HG03469 (cell line): Measurements from ENCODE around the gene SFT2D2.
"Not testable (repeated sequence)": the region's sequence is repeated elsewhere in the genome, so short reads cannot be mapped to it uniquely, and the experiment has no call there.

Experiments used
- ATAC-seq: cut with Tn5 transposase; IDR thresholded peaks from one replicate; pipeline ENCODE4 v1.9.1; 2021; ENCODE audit warnings: mild to moderate bottlenecking, moderate library complexity, moderate number of reproducible peaks; ENCODE audit not compliant: unreplicated experiment

Gene SFT2D2

DNA sequence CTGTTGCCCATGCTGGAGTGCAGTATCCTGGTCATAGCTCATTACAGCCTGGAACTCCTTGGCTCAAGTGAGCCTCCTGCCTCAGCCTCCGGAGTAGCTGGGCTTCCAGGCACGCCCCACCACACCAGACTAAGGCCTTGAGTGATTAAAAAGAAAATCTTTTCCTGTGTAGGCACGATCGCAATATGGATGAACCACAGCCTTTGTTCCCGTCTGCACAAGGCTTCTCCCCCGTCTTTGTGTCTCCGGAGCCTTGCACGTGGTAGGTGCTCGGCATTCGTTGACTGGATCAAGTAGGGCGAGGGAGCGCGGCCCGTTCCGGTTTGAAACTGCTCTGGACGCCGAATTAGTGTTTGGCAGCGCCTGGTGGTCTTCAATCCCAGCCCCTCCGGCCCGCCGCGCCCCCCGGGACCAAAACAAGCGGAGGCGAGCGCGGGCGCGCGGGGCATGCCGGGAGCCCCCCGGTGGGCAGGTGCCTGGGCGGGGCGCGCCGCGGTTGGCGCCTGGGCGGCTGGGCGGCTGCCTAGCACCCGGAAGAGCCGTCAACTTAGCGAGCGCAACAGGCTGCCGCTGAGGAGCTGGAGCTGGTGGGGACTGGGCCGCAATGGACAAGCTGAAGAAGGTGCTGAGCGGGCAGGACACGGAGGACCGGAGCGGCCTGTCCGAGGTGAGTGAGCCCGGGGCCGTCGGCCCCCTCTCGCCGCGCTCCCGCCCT, at the start of gene SFT2D2:
TSS of gene SFT2D2 (plus strand) at position 529 of the 715 bp plus-strand sequence. CDS start at position 605, 76 bp downstream.
- ATAC-seq: peak; percentile 54

DNA sequence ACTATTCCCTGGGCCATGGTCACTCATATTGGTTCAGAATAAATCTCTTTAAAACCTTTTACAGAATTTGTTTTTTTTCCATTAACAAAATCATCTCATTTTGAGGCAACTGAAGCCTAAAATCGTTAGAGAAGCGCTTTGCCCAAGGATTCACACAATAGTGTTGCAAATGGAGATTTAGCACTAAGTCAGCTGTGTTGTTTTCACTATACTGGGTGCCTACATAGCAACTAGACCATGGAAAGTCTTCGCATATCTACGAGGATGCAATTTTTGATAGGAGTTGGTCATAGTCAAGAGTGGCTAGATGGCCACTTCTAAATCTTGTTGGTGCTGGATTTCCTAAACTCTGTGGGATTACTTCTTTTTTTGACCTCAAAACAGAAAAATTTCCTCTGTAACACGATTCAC, 47.6 kb upstream of the SFT2D2 start:
- ATAC-seq: no peak

DNA sequence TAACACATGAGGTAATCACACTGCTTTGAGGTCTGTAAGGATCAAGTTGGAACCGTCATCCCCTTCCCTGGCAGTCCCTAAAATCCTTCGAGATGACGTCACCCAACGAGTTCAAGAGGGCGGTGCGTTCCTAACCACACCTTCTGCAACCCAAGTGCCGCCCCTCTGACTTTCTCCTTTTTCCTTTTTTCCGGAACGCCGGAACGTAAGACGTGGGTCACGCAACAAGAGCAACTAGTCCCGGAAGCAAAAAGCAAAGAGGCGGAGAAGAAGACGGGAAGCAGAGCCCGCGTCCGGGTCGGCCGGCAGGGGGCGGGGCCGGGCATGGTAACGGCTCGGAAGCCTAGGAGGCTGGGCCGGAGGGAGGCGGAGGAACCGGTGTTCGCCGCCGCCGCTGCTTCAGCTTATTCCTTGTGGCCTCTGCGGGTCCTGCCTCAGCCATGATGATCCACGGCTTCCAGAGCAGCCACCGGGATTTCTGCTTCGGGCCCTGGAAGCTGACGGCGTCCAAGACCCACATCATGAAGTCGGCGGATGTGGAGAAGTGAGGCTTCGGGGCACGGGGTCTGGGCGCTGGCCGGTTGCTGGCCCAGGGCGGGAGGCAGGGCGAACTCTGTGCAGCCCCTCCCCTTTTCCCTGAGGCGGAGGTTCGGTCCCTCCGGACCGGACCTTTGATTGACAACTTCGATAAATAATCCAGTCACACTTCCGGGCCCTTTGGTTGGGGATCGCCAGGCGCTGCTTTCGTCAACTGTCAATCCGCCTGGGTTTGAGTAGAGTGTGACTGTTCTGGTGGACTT, 47.0 kb upstream of the SFT2D2 start, which contains the start of gene TIPRL:
TSS of gene TIPRL (plus strand) at position 325 of the 800 bp plus-strand sequence. CDS start at position 441, 116 bp downstream.
- ATAC-seq: peak; percentile 73

DNA sequence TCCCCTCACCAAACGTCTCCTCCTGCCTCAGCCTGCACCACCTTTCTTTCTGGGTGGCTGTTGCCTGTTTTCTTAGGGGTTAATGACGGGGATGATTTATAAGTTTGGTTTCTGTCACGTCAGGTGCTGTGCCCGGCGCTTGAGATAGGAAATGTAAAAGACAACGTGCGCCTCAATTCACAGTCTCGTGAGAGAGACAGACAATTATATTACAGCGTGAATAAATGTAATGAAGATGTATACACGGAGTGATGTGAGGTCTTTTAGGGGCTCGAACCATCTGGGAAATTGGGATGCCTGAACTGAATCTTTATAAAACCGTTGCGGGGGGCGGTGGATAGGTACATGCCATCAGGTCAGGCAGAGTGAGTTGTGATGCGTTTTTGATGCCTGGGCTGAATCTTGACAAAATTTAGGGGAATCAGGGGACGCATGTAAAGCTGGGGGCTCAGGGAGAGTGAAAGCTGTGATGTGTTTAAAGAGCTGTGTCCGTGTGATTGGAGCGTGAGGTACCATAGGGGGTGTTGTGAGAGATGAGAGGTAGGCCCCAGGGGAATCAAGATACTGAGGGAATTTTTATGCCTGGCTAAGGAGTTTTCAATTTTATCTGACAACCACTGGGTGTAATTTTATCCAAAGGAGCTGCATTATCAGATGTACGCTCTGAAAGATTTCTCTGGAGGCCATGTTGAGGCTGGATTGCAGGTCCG, 46.2 kb upstream of the SFT2D2 start:
- ATAC-seq: no peak

DNA sequence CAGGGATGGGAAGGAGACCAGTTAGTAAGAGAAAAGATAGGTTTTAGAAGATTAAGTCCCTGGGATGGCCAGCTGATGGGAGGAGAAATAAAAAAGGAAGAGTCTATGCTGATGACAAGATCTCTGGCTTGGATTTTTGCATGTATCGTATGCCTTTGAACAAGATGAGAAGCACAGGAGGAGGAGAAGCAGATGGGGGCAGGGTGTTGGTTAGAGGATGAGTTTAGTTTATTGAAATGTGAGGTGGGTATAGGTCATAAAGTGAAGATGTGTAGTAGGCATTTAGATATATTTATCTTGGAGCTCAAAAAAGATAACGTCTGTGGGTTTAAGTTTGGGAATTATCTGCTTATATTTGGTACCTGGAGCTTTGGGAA, 45.7 kb upstream of the SFT2D2 start:
- ATAC-seq: no peak

DNA sequence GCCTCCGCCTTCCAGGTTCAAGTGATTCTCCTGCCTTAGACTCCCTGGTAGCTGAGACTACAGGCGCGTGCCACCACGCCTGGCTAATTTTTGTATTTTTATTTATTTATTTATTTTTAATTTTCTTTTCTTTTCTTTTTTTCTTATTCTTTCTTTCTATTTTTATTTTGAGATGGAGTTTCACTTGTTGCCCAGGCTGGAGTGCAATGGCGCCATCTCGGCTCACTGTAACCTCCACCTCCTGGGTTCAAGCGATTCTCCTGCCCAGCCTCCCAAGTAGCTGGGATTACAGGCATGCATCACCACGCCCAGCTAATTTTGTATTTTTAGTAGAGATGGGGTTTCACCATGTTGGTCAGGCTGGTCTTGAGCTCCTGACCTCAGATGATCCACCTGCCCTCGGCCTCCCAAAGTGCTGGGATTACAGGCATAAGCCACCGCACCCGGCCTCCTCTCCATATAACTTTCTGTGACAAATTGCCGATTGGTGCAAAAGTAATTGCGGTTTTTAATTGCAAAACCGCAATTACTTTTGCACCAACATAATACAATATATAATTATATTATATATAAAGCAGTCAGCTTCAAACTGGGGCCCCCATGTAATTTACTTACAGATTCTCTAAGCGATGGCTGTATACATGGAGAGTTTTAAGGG, 44.6 kb upstream of the SFT2D2 start:
- not testable (repeated sequence) for ATAC-seq

DNA sequence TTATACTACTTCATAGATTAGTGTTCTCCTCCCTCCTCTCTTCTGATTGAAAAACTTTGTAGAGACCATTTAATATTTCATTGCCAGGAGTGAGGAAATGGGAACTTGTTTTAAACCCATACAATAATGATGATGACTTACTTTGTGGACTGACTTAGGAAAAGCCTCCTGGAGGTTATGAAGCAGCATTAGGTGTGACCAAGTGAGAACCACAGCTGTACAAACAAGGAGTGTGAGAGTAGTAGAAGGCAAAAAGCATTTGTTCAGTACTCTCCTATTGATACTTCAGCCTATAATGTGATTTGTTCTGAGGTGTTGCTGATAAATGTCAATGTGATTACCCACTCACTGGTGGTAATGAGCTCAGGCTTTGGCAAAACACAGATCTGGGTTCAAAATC, 38.6 kb upstream of the SFT2D2 start:
- no peak for ATAC-seq

DNA sequence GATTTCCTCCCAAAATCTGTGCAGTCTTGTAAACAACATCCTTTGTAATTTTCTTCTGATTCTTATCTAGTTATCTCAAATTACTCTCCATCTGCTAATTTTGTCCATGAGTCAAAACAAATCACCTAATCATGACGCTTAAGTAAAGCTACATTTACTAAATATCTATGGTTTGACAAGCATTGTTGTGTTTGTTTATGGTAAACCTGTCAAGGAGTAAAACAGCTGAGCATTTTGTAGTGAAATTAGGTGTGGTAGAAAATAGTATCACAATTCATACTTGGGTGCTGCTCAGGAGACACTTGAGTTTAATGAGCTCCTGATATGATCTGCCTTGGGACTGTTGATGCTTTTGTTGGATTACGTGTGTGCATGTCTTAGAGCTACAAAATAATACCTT, 35.4 kb upstream of the SFT2D2 start:
- ATAC-seq: no peak

DNA sequence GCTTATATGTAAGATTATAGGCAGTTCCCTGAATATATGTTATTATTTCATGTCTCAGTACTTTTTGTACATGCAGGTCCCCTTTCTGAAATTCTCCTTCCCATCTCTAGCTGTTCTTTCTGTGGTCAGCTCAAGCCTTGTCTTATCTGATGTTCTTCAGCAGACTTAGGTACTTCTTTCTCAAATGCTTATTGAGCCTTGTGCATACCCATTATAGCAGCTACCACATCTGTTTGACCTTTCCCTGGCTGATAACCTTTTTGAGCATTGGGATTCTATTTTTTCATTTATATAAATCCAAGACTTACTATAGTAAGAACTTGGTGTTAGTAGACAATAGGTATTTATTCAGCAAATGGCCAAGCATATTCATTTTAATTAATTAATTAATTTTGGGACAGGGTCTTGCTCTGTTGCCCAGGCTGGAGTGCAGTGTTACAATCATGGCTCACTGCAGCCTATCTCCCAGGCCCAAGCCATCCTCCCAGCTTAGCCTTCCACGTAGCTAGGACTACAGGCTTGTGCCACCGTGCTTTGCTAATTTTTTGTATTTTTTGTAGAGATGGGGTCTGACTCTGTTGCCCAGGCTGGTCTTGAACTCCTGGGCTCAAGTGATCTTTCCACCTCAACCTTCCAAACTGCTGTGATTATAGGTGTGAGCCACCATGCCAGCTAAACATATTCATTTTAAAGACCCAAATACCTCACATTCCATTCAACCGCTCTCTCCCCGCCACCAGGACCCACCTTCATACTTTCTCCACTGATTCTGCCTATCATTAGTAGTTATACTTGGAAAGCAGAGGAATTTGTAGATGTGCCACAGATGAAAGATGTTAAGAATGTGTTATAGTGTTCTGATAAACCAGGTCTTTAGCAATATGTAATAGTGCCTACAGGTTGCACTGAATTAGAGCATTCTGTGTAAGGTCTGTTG, 30.3 kb upstream of the SFT2D2 start:
- ATAC-seq: no peak

DNA sequence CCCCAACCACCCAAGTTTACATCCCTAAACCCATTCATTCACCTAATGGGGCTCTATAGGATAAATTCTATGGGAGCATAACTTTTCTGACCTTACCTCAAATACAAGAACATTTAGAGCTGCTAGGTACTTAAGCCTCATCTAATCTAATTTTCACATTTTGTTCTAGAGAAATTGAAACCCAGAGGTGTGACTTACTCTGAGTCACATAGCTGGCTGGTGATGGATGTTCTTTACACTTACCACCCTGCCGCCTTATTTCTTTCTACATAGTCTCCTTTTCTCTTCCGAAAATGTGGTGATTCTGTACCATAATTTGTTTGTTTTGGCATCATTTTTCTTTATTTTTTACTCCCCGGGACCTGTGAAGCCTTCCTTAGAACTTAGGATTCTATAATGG, 26.7 kb upstream of the SFT2D2 start:
- no peak for ATAC-seq

DNA sequence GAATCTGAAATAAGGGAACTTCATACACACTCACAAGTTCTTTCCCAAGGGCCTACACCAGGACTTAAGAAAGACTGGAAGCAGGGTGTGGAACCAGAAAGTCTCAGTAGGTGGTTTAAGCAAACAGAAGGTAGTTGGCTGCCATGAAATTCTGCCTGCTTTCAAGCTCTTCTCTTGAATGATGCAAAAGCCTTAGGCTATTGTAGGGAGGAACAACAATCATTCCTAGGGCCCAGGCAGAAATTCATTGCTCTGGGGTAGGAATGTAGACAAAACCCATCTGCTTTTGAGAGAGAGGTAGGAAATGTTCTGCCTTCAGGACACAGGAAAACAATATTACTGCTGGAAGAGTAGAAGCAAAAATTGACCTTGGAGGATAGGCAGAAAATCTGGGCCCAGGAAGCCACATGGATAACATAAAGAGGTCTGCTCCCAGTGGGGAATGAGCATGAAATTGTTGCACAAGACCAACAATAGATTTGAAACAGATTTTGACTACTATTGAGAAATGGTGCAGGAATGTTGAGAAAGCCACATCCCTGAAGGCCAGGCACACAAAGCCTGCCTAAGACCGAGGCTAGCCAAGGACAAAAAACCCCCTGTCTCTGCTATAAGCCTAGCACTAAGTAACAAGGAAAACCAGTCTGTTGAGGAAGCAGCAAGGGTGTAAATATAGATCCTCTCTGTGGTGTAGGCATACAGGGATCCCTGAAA, 22.7 kb upstream of the SFT2D2 start:
- no peak for ATAC-seq

DNA sequence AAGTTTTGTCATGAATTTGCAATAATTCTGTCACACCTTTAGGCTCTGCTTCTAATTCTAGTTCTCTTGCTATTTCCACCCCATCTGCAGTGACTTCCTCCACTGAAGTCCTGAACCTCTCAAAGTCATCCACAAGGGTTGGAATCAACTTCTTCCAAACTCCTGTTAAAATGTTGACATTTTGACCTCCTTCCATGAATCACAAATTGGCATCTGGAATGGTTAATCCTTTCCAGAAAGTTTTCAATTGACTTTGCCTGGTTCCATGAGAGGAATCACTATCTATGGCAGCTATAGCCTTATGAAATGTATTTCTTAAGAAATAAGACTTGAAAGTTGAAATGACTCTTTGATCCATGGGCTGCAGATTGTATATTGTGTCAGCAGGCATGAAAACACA, 19.7 kb upstream of the SFT2D2 start:
- no peak for ATAC-seq

DNA sequence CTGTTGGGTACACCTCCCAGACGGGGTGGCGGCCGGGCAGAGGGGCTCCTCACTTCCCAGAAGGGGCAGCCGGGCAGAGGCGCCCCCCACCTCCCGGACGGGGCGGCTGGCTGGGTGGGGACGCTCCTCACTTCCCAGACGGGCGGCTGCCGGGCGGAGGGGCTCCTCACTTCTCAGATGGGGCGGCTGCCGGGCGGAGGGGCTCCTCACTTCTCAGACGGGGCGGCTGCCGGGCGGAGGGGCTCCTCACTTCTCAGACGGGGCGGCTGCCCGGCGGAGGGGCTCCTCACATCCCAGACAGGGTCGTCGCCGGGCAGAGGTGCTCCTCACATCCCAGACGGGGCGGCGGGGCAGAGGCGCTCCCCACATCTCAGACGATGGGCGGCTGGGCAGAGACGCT, 18.1 kb upstream of the SFT2D2 start:
- not testable (repeated sequence) for ATAC-seq

DNA sequence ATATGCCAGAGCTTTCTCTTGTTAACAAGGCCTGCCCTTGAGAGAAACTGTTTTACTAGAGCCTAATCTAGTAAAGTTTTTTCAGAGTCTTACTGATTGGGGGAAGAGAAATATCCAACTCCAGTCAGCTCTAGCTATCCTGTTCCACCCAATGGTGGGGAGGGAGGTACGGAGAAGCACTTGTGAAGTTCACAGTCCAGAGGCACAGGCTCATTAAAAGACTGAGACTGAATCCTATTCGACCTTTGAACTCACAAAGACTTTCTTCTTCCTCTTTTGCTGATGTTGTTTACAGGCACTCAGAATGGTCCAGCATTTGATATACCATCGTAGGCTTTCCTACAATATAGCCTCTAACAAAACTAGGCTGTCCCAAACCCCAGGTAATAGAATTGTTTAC, 15.5 kb upstream of the SFT2D2 start:
- ATAC-seq: no peak

DNA sequence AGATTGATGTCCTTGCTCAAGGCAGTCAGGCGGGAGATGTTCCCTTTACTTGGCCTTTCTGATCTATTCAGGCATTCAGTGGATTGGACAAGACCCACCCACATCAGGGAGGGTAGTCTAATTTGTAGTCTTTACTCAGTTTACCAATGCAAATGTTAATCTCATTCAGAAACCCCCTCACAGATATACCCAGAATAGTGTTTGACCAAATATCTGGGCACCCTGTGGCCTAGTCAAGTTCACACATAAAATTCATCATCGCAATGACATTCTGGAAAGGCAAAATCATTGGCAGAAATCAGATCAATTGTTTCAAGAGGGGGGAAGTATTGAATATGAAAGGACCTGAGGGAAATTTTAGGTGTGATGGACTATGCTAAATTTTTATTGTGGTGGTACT, 12.5 kb upstream of the SFT2D2 start:
- ATAC-seq: no peak

DNA sequence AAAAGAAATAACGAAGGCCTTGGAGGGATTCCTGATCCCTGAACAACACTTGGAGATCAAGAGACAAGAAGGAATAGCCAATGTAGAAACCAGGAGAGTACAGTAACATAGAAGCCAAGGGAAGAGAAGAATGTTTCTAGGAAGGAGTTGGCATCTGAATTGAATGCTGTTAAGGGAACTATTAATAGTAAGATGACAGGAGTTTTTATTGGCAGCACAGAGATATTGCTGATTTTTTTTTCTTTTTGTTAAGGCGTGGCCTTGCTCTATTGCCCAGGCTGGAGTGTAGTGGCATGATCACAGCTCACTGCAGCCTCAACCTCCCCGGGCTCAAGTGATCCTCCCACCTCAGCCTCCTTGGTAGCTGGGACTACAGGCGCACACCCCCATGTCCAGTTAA, 9.6 kb upstream of the SFT2D2 start:
- no peak for ATAC-seq

DNA sequence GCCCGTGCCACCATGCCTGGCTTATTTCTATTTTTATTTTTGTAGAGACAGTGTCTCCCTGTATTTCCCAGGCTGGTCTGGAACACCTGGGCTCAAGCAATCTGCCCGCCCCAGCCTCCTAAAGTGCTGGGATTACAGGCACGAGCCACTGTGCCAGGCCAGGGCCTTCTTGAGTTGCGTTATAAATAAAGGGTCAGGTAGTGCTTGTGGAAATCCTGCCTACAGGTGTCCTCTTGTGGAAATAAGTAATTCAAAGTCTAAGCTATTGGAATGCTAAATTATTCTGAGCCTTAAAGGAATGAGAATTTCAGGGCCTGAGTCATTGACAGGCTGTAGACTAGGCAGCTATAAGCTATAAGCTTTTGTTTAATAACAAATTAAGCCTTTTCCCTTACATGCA, 8.1 kb upstream of the SFT2D2 start:
- no peak for ATAC-seq

DNA sequence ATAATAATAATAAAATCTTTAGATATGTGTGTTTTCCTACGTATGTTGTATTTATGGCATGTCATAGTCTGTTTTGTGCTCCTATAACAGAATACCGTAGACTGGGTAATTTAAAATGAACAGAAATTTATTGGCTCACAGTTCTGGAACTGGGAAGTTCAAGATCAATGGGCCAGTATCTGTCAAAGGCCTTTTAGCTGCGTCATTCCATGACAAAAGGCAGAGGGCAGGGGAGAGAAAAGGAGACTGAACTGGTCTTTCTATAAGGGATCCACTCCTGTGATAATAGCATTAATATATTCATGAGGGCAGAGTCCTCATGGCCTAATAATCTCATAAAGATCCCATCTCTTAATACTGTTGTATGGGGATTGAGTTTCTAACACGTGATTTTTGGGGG, 7.1 kb upstream of the SFT2D2 start:
- no peak for ATAC-seq

DNA sequence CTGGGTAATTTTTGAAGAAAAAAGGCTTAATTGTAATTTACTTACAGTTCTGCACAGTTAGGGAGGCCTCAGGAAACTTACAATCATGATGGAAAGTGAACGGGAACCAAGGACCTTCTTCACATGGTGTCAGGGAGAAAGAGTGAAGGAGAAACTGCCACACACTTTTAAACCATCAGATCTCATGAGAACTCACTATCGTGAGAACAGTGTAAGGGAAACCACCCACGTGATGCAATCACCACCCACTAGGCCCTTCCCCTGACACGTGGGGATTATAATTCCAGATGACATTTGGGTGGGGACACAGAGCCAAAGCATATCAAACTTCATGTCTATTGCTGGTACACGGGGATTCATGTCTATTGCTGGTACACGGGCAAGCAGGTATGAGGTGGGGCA, 5.3 kb upstream of the SFT2D2 start:
- ATAC-seq: no peak
